OCI-LY7 (cell line): ENCODE measurements around the gene PTPRF. TPM values are rescaled to one million over a fixed set of nuclear protein-coding genes. Genes with fewer than 3 reads are reported as not detected.

Source experiments
- BruUV-seq: library from RNA; stranded (reverse); fragments of 400-500 nt; replicated peaks from 2 replicates; lab custom pipeline; 2021; lab: Mats Ljungman, UMichigan
- CTCF ChIA-PET: fragments of 300-600 bp; sonication (Branson Sonifier 250); formaldehyde crosslinking; loops from one replicate; lab custom pipeline; 2022; ENCODE audit warnings: antibody characterized with exemption; ENCODE audit not compliant: unreplicated experiment; lab: Charles Lee
- POLR2A ChIA-PET: fragments of 300-600 bp; sonication (Branson Sonifier 250); formaldehyde crosslinking; loops from one replicate; lab custom pipeline; 2022; ENCODE audit warnings: antibody characterized with exemption; lab: Charles Lee
- DNase-seq: peaks from one replicate; pipeline ENCODE4 v3.0.0-alpha.2; 2015; ENCODE audit warnings: low spot score
- H2AFZ ChIP-seq: fragments of 200-600 bp; sonication (generic), shearing (Covaris generic); 2 replicates; pipeline ENCODE4 v1.6.1; 2014; ENCODE audit warnings: mild to moderate bottlenecking, antibody characterized with exemption, low read length, moderate library complexity
- H3K27ac ChIP-seq: fragments of 200-600 bp; sonication (generic); 2 replicates; pipeline ENCODE4 v1.5.1; 2014; ENCODE audit warnings: mixed run types, low read depth, mild to moderate bottlenecking, moderate library complexity, low read length, inconsistent platforms; ENCODE audit not compliant: poor library complexity, severe bottlenecking
- H3K36me3 ChIP-seq: fragments of 200-600 bp; sonication (generic); 2 replicates; pipeline ENCODE4 v1.6.1; 2014; ENCODE audit warnings: mild to moderate bottlenecking, antibody characterized with exemption, low read length, moderate library complexity, mixed read lengths; ENCODE audit not compliant: insufficient read depth
- H3K4me1 ChIP-seq: fragments of 200-600 bp; sonication (generic); 2 replicates; pipeline ENCODE4 v1.5.1; 2014; ENCODE audit warnings: mild to moderate bottlenecking, low read length; ENCODE audit not compliant: insufficient read depth, poor library complexity, severe bottlenecking
- H3K4me2 ChIP-seq: fragments of 200-600 bp; sonication (generic); 2 replicates; pipeline ENCODE4 v1.6.1; 2014; ENCODE audit warnings: mild to moderate bottlenecking, low read length
- H3K4me3 ChIP-seq: fragments of 200-600 bp; sonication (generic); 2 replicates; pipeline ENCODE4 v1.5.1; 2014; ENCODE audit warnings: mild to moderate bottlenecking, low read depth, low read length; ENCODE audit not compliant: poor library complexity, severe bottlenecking
- H3K79me2 ChIP-seq: fragments of 200-600 bp; sonication (generic); 2 replicates; pipeline ENCODE4 v1.6.1; 2016; ENCODE audit warnings: low read depth, mild to moderate bottlenecking, low read length, moderate library complexity, mixed read lengths; ENCODE audit not compliant: insufficient read depth
- H3K9me2 ChIP-seq: fragments of 200-600 bp; sonication (generic); 2 replicates; pipeline ENCODE4 v1.6.1; 2016; ENCODE audit warnings: mild to moderate bottlenecking, low read length, mixed read lengths; ENCODE audit not compliant: insufficient read depth
- H3K9me3 ChIP-seq: fragments of 200-600 bp; sonication (generic); 2 replicates; pipeline ENCODE4 v1.6.1; 2014; ENCODE audit warnings: mild to moderate bottlenecking, mixed run types, low read length, mixed read lengths
- H4K20me1 ChIP-seq: fragments of 200-600 bp; sonication (generic); 2 replicates; pipeline ENCODE4 v1.6.1; 2014; ENCODE audit warnings: mild to moderate bottlenecking, antibody characterized with exemption, low read length, moderate library complexity, mixed read lengths; ENCODE audit not compliant: insufficient read depth
- EZH2phosphoT487 ChIP-seq: fragments of 200-600 bp; sonication (generic); IDR thresholded peaks from 2 replicates; pipeline ENCODE4 v1.6.1; 2018; ENCODE audit warnings: low read depth, borderline replicate concordance, mild to moderate bottlenecking, mixed run types, antibody characterized with exemption, low read length, moderate library complexity, mixed read lengths
- intact Hi-C: fragments of 100-400 bp; cut with micrococcal nuclease; formaldehyde crosslinking; loops from one replicate; pipeline ENCODE4 v1.10.0; 2022; ENCODE audit not compliant: unreplicated experiment
- total RNA-seq, 2 experiments: library from RNA; depleted of rRNA in 1 of 2; stranded (reverse); fragments of >200 nt in 1 of 2; shearing (Covaris generic) in 1 of 2; gene quantifications; 2 replicates each; pipeline ENCODE4 v1.2.3, GENCODE V29; 2014 to 2022
- TF ChIP-seq, protein P1 (sequence below): fragments of 200-600 bp; sonication (generic); conservative IDR thresholded peaks from 2 replicates; pipeline ENCODE4 v1.5.1; 2014; ENCODE audit warnings: mild to moderate bottlenecking, antibody characterized with exemption, low read length, moderate library complexity, mixed read lengths

PTPRF gene
- total RNA-seq, 2 experiments from 2014 or later = 0.06 to 0.48 TPM

DNA sequence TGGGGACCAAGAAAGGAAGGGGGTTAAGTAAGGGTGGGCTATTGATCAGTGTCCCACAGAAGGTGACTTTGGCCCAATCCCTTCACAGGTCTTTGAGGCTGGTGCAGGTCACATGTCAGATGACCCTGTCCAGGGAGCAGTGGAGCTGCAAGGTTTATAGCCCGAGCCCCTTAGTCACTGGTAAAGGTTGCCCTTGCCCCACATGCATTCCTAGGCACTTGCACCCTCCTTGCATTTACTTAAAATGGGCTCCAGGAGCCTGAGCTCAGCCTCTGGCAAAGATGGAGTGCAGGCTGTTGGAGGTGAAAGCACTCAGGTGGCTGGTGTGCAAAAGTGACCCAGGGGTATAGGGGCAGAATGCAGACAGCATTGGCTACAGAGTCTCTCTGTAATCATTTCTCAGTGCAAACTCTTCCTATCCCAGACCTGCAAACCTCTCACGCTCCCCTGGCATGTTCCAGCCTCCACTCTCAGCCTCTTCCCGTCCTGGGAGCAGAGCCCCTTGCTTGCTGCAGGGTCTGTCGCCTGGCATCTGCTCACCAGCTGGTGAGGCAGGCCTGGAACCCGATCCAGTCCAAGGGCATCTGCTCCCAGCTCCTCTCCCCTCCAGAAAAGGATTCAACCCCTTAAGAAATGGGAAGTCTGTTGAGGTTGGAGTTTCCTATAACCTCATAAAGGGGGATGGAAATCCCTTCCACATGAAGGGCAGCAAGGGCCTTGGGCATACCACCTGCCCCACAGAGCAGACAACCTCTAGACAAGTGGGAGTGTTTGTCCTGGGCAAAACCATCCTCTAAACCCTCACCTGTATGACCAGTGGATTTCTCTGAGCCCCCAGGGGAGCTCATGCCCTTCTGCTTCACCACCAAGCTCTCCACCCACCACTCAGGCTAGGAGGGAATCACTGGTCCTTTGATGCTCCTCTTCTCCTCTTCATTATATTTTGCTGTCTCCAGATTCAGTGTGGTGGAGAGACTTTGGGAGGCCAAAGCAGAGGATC, 23.1 kb upstream of the PTPRF start:
- no peaks in the 10 kb centered on the region for H3K9me3 ChIP-seq
- no peaks in the 10 kb centered on the region for H3K9me2 ChIP-seq
- H3K4me3 ChIP-seq = no peak overlapping the region
- H3K4me1 ChIP-seq = no peaks in the 10 kb centered on the region
- H3K27ac ChIP-seq = no peak overlapping the region
- intact Hi-C loops = no loop called here
- H3K79me2 ChIP-seq = no peaks in the 10 kb centered on the region
- no peaks in the 10 kb centered on the region for H3K36me3 ChIP-seq
- BruUV-seq = no TSS peak
- POLR2A ChIA-PET = interaction anchor here (0.6 kb wide), 1 partner anchor 888 kb away, joined by 3 read pairs; no protein-coding TSS in a partner anchor
- no peaks in the 10 kb centered on the region for H4K20me1 ChIP-seq
- H2AFZ ChIP-seq = no peak overlapping the region
- TF ChIP-seq, protein P1, sequence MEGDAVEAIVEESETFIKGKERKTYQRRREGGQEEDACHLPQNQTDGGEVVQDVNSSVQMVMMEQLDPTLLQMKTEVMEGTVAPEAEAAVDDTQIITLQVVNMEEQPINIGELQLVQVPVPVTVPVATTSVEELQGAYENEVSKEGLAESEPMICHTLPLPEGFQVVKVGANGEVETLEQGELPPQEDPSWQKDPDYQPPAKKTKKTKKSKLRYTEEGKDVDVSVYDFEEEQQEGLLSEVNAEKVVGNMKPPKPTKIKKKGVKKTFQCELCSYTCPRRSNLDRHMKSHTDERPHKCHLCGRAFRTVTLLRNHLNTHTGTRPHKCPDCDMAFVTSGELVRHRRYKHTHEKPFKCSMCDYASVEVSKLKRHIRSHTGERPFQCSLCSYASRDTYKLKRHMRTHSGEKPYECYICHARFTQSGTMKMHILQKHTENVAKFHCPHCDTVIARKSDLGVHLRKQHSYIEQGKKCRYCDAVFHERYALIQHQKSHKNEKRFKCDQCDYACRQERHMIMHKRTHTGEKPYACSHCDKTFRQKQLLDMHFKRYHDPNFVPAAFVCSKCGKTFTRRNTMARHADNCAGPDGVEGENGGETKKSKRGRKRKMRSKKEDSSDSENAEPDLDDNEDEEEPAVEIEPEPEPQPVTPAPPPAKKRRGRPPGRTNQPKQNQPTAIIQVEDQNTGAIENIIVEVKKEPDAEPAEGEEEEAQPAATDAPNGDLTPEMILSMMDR = no peak
- no peak for TF ChIP-seq EZH2phosphoT487
- no peak overlapping the region for H3K4me2 ChIP-seq
- no peak for DNase-seq
- CTCF ChIA-PET = no interaction called here

DNA sequence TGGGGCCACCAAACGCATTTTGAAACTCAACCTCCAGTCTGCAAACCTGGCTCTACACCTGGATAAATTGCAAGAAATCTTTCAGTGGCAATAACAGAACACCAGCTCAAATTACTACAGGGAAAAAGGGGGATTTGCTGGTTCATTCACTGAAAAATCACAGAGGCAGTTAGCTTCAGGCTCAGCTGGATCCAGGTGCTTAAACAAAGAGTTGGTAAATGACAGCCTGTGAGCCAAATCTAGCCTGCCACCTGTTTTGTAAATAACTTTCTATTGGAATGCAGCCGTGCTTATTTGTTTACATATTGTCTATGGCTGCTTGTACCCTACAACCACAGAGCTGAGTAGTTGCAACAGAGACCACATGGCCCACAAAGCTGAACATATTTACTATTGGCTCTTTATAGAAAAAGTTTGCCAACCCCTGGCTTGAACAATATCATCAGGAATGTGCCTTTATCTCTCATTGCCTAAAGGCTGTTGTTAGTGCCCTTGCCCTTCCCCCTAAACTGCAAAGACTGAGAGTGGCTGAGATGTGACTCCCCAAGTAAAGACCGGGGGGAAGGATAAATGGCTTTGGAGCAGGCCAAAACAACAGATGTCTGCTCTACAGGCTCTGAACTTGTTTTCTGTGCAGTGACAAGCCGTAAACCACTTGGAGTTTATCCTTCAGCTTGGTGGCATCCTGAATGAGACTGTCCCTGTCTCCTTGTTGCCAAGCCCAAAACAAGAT, 21.5 kb upstream of the PTPRF start:
- intact Hi-C loops = no loop called here
- no peak overlapping the region for H2AFZ ChIP-seq
- no peak overlapping the region for H3K4me3 ChIP-seq
- POLR2A ChIA-PET = no interaction called here
- CTCF ChIA-PET = no interaction called here
- H3K9me3 ChIP-seq = no peaks in the 10 kb centered on the region
- H3K4me1 ChIP-seq = no peaks in the 10 kb centered on the region
- no peaks in the 10 kb centered on the region for H3K36me3 ChIP-seq
- H3K4me2 ChIP-seq = no peak overlapping the region
- BruUV-seq = no TSS peak
- H3K27ac ChIP-seq = no peak overlapping the region
- H3K79me2 ChIP-seq = no peaks in the 10 kb centered on the region
- no peak for DNase-seq
- H3K9me2 ChIP-seq = no peaks in the 10 kb centered on the region
- TF ChIP-seq EZH2phosphoT487 = no peak
- TF ChIP-seq, protein P1 = no peak
- H4K20me1 ChIP-seq = no peaks in the 10 kb centered on the region
